Parathyroid adenoma (tissue), 2 donors: ENCODE results near the gene GPSM3.

Experiments used
- H2AFZ ChIP-seq: fragments of 300-600 bp; sonication (generic); one replicate; pipeline ENCODE4 v1.7.0; 2017; ENCODE audit warnings: antibody characterized with exemption, mild to moderate bottlenecking
- H3K27ac ChIP-seq: fragments of 300-600 bp; sonication (generic); one replicate; pipeline ENCODE4 v1.7.0; 2017
- H3K27me3 ChIP-seq: fragments of 300-600 bp; sonication (generic); one replicate; pipeline ENCODE4 v1.7.0; 2017; ENCODE audit warnings: low read length; ENCODE audit not compliant: control insufficient read depth, insufficient read depth
- H3K36me3 ChIP-seq: fragments of 300-600 bp; sonication (generic); one replicate; pipeline ENCODE4 v1.7.0; 2017; ENCODE audit warnings: low read length; ENCODE audit not compliant: control insufficient read depth, insufficient read depth
- H3K4me1 ChIP-seq: fragments of 300-600 bp; sonication (generic); one replicate; pipeline ENCODE4 v1.7.0; 2017; ENCODE audit warnings: control low read depth
- H3K4me2 ChIP-seq: fragments of 300-600 bp; sonication (generic); one replicate; pipeline ENCODE4 v1.7.0; 2017; ENCODE audit warnings: low read length
- H3K4me3 ChIP-seq: fragments of 300-600 bp; sonication (generic); one replicate; pipeline ENCODE4 v1.7.0; 2017; ENCODE audit warnings: low read depth, low read length
- H3K79me2 ChIP-seq: fragments of 300-600 bp; sonication (generic); one replicate; pipeline ENCODE4 v1.7.0; 2017; ENCODE audit warnings: control low read depth
- H3K9ac ChIP-seq: fragments of 300-600 bp; sonication (generic); one replicate; pipeline ENCODE4 v1.7.0; 2017; ENCODE audit warnings: mild to moderate bottlenecking
- H3K9me3 ChIP-seq: fragments of 300-600 bp; sonication (generic); one replicate; pipeline ENCODE4 v1.7.0; 2017; ENCODE audit warnings: low read length; ENCODE audit not compliant: control insufficient read depth
- TF ChIP-seq, protein P1 (sequence below): fragments of 300-600 bp; sonication (generic); IDR thresholded peaks from one replicate; pipeline ENCODE4 v1.7.0; 2017; ENCODE audit warnings: antibody characterized with exemption, mild to moderate bottlenecking
- donor health status: primary hyperparathyroidism.

The GPSM3 gene

DNA sequence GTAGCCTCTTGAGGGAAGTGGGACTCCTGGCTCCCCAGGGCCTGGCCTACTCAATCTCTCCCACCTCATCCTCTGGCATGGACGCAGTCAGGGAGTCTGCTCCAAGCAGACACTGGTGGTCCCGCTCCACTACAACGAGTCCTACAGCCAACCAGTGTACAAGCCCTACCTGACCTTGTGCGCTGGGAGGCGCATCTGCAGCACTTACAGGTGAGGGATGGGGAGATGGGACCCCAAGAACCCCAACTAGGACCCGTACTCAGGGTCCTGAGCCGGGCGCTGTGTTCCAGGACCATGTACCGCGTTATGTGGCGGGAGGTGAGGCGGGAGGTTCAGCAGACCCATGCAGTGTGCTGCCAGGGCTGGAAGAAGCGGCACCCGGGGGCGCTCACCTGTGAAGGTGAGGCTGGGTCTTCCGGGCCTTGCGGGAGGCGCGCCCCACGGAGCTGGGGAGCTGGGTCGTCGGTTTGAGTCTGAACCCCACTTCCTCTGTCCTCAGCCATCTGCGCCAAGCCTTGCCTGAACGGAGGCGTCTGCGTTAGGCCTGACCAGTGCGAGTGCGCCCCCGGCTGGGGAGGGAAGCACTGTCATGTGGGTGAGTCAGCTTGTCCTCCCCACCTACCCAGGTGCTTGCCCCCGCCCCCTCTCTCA is 25.9 kb downstream of the GPSM3 start:
- Histone ChIP-seq H3K9ac (no peak overlapping the region), H2AFZ (no peak overlapping the region), H3K36me3 (no peaks in the 10 kb centered on the region), H3K9me3 (no peaks in the 10 kb centered on the region), H3K27me3 (no peaks in the 10 kb centered on the region), H3K4me3 (no peak overlapping the region), H3K79me2 (no peaks in the 10 kb centered on the region), H3K27ac (no peak overlapping the region), H3K4me2 (no peak overlapping the region), H3K4me1 (no peaks in the 10 kb centered on the region)
- TF ChIP-seq, protein P1, sequence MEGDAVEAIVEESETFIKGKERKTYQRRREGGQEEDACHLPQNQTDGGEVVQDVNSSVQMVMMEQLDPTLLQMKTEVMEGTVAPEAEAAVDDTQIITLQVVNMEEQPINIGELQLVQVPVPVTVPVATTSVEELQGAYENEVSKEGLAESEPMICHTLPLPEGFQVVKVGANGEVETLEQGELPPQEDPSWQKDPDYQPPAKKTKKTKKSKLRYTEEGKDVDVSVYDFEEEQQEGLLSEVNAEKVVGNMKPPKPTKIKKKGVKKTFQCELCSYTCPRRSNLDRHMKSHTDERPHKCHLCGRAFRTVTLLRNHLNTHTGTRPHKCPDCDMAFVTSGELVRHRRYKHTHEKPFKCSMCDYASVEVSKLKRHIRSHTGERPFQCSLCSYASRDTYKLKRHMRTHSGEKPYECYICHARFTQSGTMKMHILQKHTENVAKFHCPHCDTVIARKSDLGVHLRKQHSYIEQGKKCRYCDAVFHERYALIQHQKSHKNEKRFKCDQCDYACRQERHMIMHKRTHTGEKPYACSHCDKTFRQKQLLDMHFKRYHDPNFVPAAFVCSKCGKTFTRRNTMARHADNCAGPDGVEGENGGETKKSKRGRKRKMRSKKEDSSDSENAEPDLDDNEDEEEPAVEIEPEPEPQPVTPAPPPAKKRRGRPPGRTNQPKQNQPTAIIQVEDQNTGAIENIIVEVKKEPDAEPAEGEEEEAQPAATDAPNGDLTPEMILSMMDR = no peak

DNA sequence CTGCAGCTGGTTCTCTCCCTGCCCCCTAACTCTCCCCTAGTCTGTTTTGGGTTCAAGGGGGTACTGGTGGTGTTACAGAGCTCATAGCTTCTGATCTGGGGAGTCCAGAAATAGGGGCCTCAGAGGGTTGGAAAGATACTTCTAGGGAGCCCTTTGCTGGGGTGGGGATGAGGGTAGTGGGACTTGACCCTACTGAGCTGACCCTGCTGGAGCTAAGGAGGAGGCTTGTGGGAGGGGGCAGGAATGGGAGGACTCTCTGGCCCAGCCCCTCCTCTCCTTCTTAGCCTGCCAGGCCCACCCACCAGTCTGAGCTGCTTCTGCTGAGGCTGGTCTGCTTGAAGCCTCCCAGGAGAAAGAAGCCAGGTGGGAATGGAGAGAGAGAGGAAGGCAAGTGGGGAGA is 28.1 kb downstream of the GPSM3 start, which contains the start of gene EGFL8:
EGFL8 (plus strand) TSS at position 301 of the 400 bp plus-strand sequence. CDS start 1,571 bp downstream, outside the sequence.
- H3K4me2 ChIP-seq = no peak within 1 kb of the TSS
- H3K4me3 ChIP-seq = no peak within 1 kb of the TSS
- H3K9ac ChIP-seq = no peak within 1 kb of the TSS

DNA sequence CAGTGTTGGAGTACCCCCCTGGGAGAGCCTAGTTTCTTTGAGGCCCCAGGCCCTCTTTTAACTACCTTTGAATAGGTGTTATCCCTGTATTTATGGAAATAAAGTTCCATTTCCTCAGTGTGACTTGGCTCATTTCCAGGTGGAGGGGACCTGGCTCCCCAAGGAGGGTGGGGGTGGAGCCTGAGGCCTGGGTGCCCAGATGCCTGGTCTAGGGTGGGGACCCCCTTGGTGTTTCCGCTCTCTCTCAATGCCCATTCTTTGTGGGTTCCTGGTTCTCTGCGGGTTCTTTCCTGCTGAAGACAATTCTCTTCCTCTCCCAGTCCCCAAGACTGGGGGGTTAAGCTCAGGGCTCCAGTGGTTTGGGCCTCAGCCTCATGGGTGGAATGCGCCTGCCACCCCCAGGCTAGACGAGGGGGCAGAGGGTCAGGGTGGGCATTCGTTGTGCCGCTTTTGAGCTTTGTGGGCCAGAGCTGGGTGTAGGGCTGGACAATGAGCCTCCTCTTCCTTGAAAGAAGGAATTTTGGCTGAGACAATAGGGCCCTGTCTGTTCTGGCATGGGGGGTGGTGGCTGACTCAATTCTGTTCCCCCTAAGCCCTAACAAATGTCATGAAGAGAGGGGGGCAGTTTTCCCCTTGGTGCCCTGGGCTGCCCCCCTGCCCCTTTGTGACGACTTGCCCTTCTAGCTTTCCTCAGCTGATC is 28.7 kb downstream of the GPSM3 start:
- no peak overlapping the region for H3K9ac ChIP-seq
- H3K4me2 ChIP-seq = no peak overlapping the region
- TF ChIP-seq, protein P1 = no peak
- H3K9me3 ChIP-seq = no peaks in the 10 kb centered on the region
- H2AFZ ChIP-seq = no peak overlapping the region
- peak overlapping the region; percentile 11 for H3K27ac ChIP-seq
- H3K36me3 ChIP-seq = no peaks in the 10 kb centered on the region
- H3K79me2 ChIP-seq = no peaks in the 10 kb centered on the region
- no peaks in the 10 kb centered on the region for H3K27me3 ChIP-seq
- no peaks in the 10 kb centered on the region for H3K4me1 ChIP-seq
- H3K4me3 ChIP-seq = no peak overlapping the region

More for the DNA sequence above, 28.1 kb downstream of the GPSM3 start, which contains the start of gene EGFL8:
- Histone ChIP-seq H3K27ac (peak within 1 kb of the TSS; percentile 11), H2AFZ (no peak within 1 kb of the TSS), H3K4me1 (no peaks in the 10 kb centered on the region), H3K27me3 (no peaks in the 10 kb centered on the region), H3K36me3 (no peaks in the 10 kb centered on the region), H3K79me2 (no peaks in the 10 kb centered on the region), H3K9me3 (no peaks in the 10 kb centered on the region)
- TF ChIP-seq, protein P1 = no peak

DNA sequence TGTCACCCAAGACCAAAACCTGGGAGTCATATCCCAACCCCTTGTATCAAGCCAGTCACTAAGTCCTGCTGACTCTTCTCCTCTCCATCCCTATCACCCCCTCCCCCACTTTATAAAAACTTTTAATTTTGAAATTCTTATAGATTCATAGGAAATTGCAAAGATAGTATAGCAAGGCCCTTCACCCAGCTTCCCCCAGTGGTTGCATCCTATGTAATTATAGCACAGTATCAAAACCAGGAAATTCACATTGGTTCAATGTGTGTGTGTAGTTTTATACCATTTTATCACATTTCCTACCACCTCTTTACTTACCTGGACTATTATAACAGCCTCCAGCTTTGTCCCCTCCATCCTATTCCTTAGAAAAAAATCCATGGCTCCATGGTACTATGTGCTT is 34.4 kb downstream of the GPSM3 start:
- TF ChIP-seq, protein P1 = no peak
- H3K9me3 ChIP-seq = no peaks in the 10 kb centered on the region
- no peak overlapping the region for H3K4me2 ChIP-seq
- peaks cover 3% of the 10 kb centered on the region for H3K4me1 ChIP-seq
- peaks cover 9% of the 10 kb centered on the region for H3K79me2 ChIP-seq
- no peak overlapping the region for H3K27ac ChIP-seq
- no peak overlapping the region for H2AFZ ChIP-seq
- H3K9ac ChIP-seq = no peak overlapping the region
- no peak overlapping the region for H3K4me3 ChIP-seq
- H3K36me3 ChIP-seq = no peaks in the 10 kb centered on the region
- no peaks in the 10 kb centered on the region for H3K27me3 ChIP-seq
